HUES64 (cell line): Measurements from ENCODE around the gene ERBB4.
"Not testable (repeated sequence)": the region's sequence is repeated elsewhere in the genome, so short reads cannot be mapped to it uniquely, and the experiment has no call there.

Source experiments
- H3K27ac ChIP-seq: 2 replicates; pipeline ENCODE4 v1.7.0; 2013; ENCODE audit warnings: low read depth, low read length, inconsistent platforms
- H3K27me3 ChIP-seq: 2 replicates; pipeline ENCODE4 v1.6.1; 2013; ENCODE audit warnings: mild to moderate bottlenecking, low read length; ENCODE audit not compliant: insufficient read depth
- H3K36me3 ChIP-seq: 2 replicates; pipeline ENCODE4 v1.6.1; 2013; ENCODE audit warnings: mild to moderate bottlenecking, low read length; ENCODE audit not compliant: insufficient read depth
- H3K4me1 ChIP-seq: 2 replicates; pipeline ENCODE4 v1.6.1; 2013; ENCODE audit warnings: mild to moderate bottlenecking, low read length, moderate library complexity; ENCODE audit not compliant: insufficient read depth
- H3K4me3 ChIP-seq: 2 replicates; pipeline ENCODE4 v1.5.1; 2013; ENCODE audit warnings: mild to moderate bottlenecking, low read length, moderate library complexity
- H3K9ac ChIP-seq: 2 replicates; pipeline ENCODE4 v1.6.1; 2013; ENCODE audit warnings: mild to moderate bottlenecking, low read depth, low read length
- H3K9me3 ChIP-seq: 2 replicates; pipeline ENCODE4 v1.6.1; 2013; ENCODE audit warnings: low read depth, low read length; ENCODE audit not compliant: insufficient read depth
- WGBS: fragments of 150-250, 120-280 bp; methylation state at CpG from one replicate; pipeline ENCODE4 v1.1.7; 2013; ENCODE audit warnings: missing lambda C conversion rate; 5-methylcytosine and 5-hydroxymethylcytosine counted together

Gene ERBB4

GRCh38 chr2:212208467-212208866, 330.1 kb downstream of the ERBB4 start:
- H3K27ac ChIP-seq = no peak overlapping the region
- H3K27me3 ChIP-seq = no peaks in the 10 kb centered on the region
- H3K4me3 ChIP-seq = no peak overlapping the region
- no peaks in the 10 kb centered on the region for H3K36me3 ChIP-seq
- H3K9me3 ChIP-seq = no peaks in the 10 kb centered on the region
- H3K4me1 ChIP-seq = no peaks in the 10 kb centered on the region
- no CpG with 5 or more reads among the region's 1 CpG for WGBS
- H3K9ac ChIP-seq = no peak overlapping the region

GRCh38 chr2:212197776-212198175, 340.8 kb downstream of the ERBB4 start:
- Histone ChIP-seq H3K27me3 (no peaks in the 10 kb centered on the region), H3K36me3 (no peaks in the 10 kb centered on the region), H3K9me3 (no peaks in the 10 kb centered on the region), H3K9ac (no peak overlapping the region), H3K4me3 (no peak overlapping the region), H3K27ac (no peak overlapping the region), H3K4me1 (no peaks in the 10 kb centered on the region)
- WGBS = no CpG with 5 or more reads among the region's 1 CpG

GRCh38 chr2:212195626-212196025, 343.0 kb downstream of the ERBB4 start:
- no peak overlapping the region for H3K27ac ChIP-seq
- H3K9ac ChIP-seq = no peak overlapping the region
- H3K4me3 ChIP-seq = no peak overlapping the region
- 100% methylated on average over 1 of the region's 1 CpG for WGBS
- H3K9me3 ChIP-seq = no peaks in the 10 kb centered on the region
- no peaks in the 10 kb centered on the region for H3K27me3 ChIP-seq
- no peaks in the 10 kb centered on the region for H3K36me3 ChIP-seq
- no peaks in the 10 kb centered on the region for H3K4me1 ChIP-seq

- Histone ChIP-seq H3K4me3 (no peak overlapping the region), H3K9me3 (no peaks in the 10 kb centered on the region), H3K4me1 (no peaks in the 10 kb centered on the region), H3K9ac (no peak overlapping the region), H3K27me3 (no peaks in the 10 kb centered on the region), H3K27ac (no peak overlapping the region), H3K36me3 (no peaks in the 10 kb centered on the region)
These were observed 344.2 kb downstream of the ERBB4 start for GRCh38 chr2:212194396-212194795.

- H3K4me3 ChIP-seq = no peak overlapping the region
- H3K27me3 ChIP-seq = no peaks in the 10 kb centered on the region
- H3K36me3 ChIP-seq = no peaks in the 10 kb centered on the region
- WGBS = 92% methylated on average over 1 of the region's 1 CpG
- no peaks in the 10 kb centered on the region for H3K9me3 ChIP-seq
- H3K4me1 ChIP-seq = no peaks in the 10 kb centered on the region
- no peak overlapping the region for H3K27ac ChIP-seq
- no peak overlapping the region for H3K9ac ChIP-seq
These were observed 344.8 kb downstream of the ERBB4 start for GRCh38 chr2:212193803-212194202.

- Histone ChIP-seq H3K9ac (no peak overlapping the region), H3K36me3 (no peaks in the 10 kb centered on the region), H3K9me3 (no peaks in the 10 kb centered on the region), H3K27me3 (no peaks in the 10 kb centered on the region), H3K4me1 (no peaks in the 10 kb centered on the region), H3K4me3 (no peak overlapping the region), H3K27ac (no peak overlapping the region)
- 88% methylated on average over 1 of the region's 1 CpG for WGBS
These were observed 345.5 kb downstream of the ERBB4 start for GRCh38 chr2:212193056-212193455.

- H3K4me1 ChIP-seq, H3K4me3 ChIP-seq, H3K9me3 ChIP-seq, H3K27ac ChIP-seq, H3K27me3 ChIP-seq, H3K9ac ChIP-seq, H3K36me3 ChIP-seq: not testable (repeated sequence)
- WGBS = no CpG with 5 or more reads among the region's 8 CpGs
These were observed 347.2 kb downstream of the ERBB4 start for GRCh38 chr2:212191438-212191837.

GRCh38 chr2:212186166-212186565, 352.4 kb downstream of the ERBB4 start:
- Histone ChIP-seq H3K4me3 (no peak overlapping the region), H3K9me3 (no peaks in the 10 kb centered on the region), H3K27me3 (no peaks in the 10 kb centered on the region), H3K4me1 (no peaks in the 10 kb centered on the region), H3K36me3 (no peaks in the 10 kb centered on the region), H3K27ac (no peak overlapping the region), H3K9ac (no peak overlapping the region)
- WGBS = 97% methylated on average over 3 of the region's 3 CpGs

GRCh38 chr2:212181646-212182045, 357.0 kb downstream of the ERBB4 start:
- Histone ChIP-seq H3K36me3 (no peaks in the 10 kb centered on the region), H3K27ac (no peak overlapping the region), H3K9ac (no peak overlapping the region), H3K27me3 (no peaks in the 10 kb centered on the region), H3K9me3 (no peaks in the 10 kb centered on the region), H3K4me3 (no peak overlapping the region), H3K4me1 (no peaks in the 10 kb centered on the region)
- no CpG with 5 or more reads among the region's 1 CpG for WGBS

GRCh38 chr2:212180408-212181083, 358.1 kb downstream of the ERBB4 start:
- no peaks in the 10 kb centered on the region for H3K9me3 ChIP-seq
- peaks cover 3% of the 10 kb centered on the region; the same call in 1 of the 2 replicates for H3K4me1 ChIP-seq
- no peaks in the 10 kb centered on the region for H3K36me3 ChIP-seq
- H3K4me3 ChIP-seq = no peak overlapping the region
- no peak overlapping the region for H3K9ac ChIP-seq
- 91% methylated on average over 3 of the region's 3 CpGs for WGBS
- H3K27me3 ChIP-seq = no peaks in the 10 kb centered on the region
- no peak overlapping the region for H3K27ac ChIP-seq

GRCh38 chr2:212177724-212178123, 360.9 kb downstream of the ERBB4 start:
- H3K9ac ChIP-seq = no peak overlapping the region
- H3K4me3 ChIP-seq = no peak overlapping the region
- no peaks in the 10 kb centered on the region for H3K27me3 ChIP-seq
- no peak overlapping the region for H3K27ac ChIP-seq
- H3K36me3 ChIP-seq = no peaks in the 10 kb centered on the region
- peaks cover 3% of the 10 kb centered on the region; the same call in 1 of the 2 replicates for H3K4me1 ChIP-seq
- WGBS = 82% methylated on average over 2 of the region's 2 CpGs
- no peaks in the 10 kb centered on the region for H3K9me3 ChIP-seq

GRCh38 chr2:212176151-212176550, 362.5 kb downstream of the ERBB4 start:
- Histone ChIP-seq H3K9ac (no peak overlapping the region), H3K9me3 (no peaks in the 10 kb centered on the region), H3K4me3 (no peak overlapping the region), H3K27me3 (no peaks in the 10 kb centered on the region), H3K4me1 (peaks cover 3% of the 10 kb centered on the region; the same call in 1 of the 2 replicates), H3K36me3 (no peaks in the 10 kb centered on the region), H3K27ac (no peak overlapping the region)
- 69% methylated on average over 1 of the region's 1 CpG for WGBS
